K562 (cell line): ENCODE results near the gene PLAGL1. TPM values are rescaled to one million over a fixed set of nuclear protein-coding genes. Genes with fewer than 3 reads are reported as not detected.
A peak's percentile ranks its signal among the peaks of the same experiment; 100 is the strongest.

Experiments used
- ARID1B ChIP-seq: fragments of 450-650 bp; IDR thresholded peaks from 2 replicates; pipeline ENCODE4 v1.6.1; 2016; ENCODE audit warnings: antibody characterized with exemption, mild to moderate bottlenecking, inconsistent platforms
- DACH1 ChIP-seq: fragments of 450-650 bp; IDR thresholded peaks from 2 replicates; pipeline ENCODE4 v1.6.1; 2018; ENCODE audit not compliant: partially characterized antibody
- GTF2F1 ChIP-seq: IDR thresholded peaks from 2 replicates; pipeline ENCODE4 v1.6.1; 2011; ENCODE audit warnings: low read depth, low read length, improper control_type of control experiment
- HNRNPL ChIP-seq: fragments of 200-400 bp; formaldehyde crosslinking; IDR thresholded peaks from 2 replicates; pipeline ENCODE4 v1.6.1; 2017; ENCODE audit warnings: low read depth, mild to moderate bottlenecking, low read length
- KLF16 ChIP-seq: IDR thresholded peaks from 2 replicates; pipeline ENCODE4 v1.6.1; 2016; ENCODE audit warnings: antibody characterized with exemption
- LARP7 ChIP-seq: fragments of 450-650 bp; IDR thresholded peaks from 2 replicates; pipeline ENCODE4 v1.6.1; 2016
- MBD2 ChIP-seq: sonication (generic); IDR thresholded peaks from 2 replicates; pipeline ENCODE4 v1.6.1; 2016; ENCODE audit warnings: low read depth, borderline replicate concordance
- MCM2 ChIP-seq: fragments of 450-650 bp; IDR thresholded peaks from 2 replicates; pipeline ENCODE4 v1.6.1; 2017; ENCODE audit warnings: low read depth, mild to moderate bottlenecking
- MCM7 ChIP-seq, 2 experiments: fragments of 450-650 bp; IDR thresholded peaks; 2 replicates each; pipeline ENCODE4 v1.6.1; 2016 to 2018
- MECOM ChIP-seq: fragments of 250-450 bp; sonication (Bioruptor Pico); IDR thresholded peaks from 2 replicates; pipeline ENCODE4 v1.8.0; 2022; ENCODE audit warnings: inconsistent platforms
- NCOR1 ChIP-seq: fragments of 450-650 bp; IDR thresholded peaks from 2 replicates; pipeline ENCODE4 v1.6.1; 2016; ENCODE audit warnings: mild to moderate bottlenecking, moderate library complexity
- NFE2L1 ChIP-seq: fragments of 450-650 bp; IDR thresholded peaks from 2 replicates; pipeline ENCODE4 v1.6.1; 2016; ENCODE audit warnings: missing genetic modification characterization, low read depth, mild to moderate bottlenecking, missing compliant biosample characterization, moderate library complexity, borderline replicate concordance
- NR3C1 ChIP-seq: sonication (generic); formaldehyde crosslinking; IDR thresholded peaks from 2 replicates; pipeline ENCODE4 v1.8.1; 2022; ENCODE audit warnings: missing genetic modification reagents
- PHF20 ChIP-seq: fragments of 450-650 bp; IDR thresholded peaks from 2 replicates; pipeline ENCODE4 v1.6.1; 2018; ENCODE audit not compliant: partially characterized antibody
- POLR2H ChIP-seq: IDR thresholded peaks from 2 replicates; pipeline ENCODE4 v1.6.1; 2016; ENCODE audit warnings: missing genetic modification characterization, low read depth, mild to moderate bottlenecking, control low read depth, missing compliant biosample characterization, moderate library complexity
- SMARCA5 ChIP-seq: fragments of 450-650 bp; IDR thresholded peaks from 2 replicates; pipeline ENCODE4 v1.6.1; 2016
- TEAD2 ChIP-seq: fragments of 450-650 bp; IDR thresholded peaks from 2 replicates; pipeline ENCODE4 v1.6.1; 2016; ENCODE audit warnings: missing genetic modification characterization, control low read depth, missing compliant biosample characterization
- ZBTB7A ChIP-seq: IDR thresholded peaks from 2 replicates; pipeline ENCODE4 v1.6.1; 2011; ENCODE audit warnings: low read depth, mild to moderate bottlenecking, low read length, moderate library complexity, borderline replicate concordance; ENCODE audit not compliant: control insufficient read depth
- ZEB2 ChIP-seq: fragments of 450-650 bp; IDR thresholded peaks from 2 replicates; pipeline ENCODE4 v1.6.1; 2016
- ZNF263 ChIP-seq: sonication (generic); formaldehyde crosslinking; IDR thresholded peaks from 2 replicates; pipeline ENCODE4 v1.8.0; 2022; ENCODE audit warnings: mild to moderate bottlenecking, missing genetic modification reagents, borderline replicate concordance
- polyA plus RNA-seq, 8 experiments: library from polyadenylated mRNA; depleted of rRNA in 4 of 8; stranded (reverse) in 5 of 8; unstranded in 3 of 8; fragments of >200 nt; fragmentation: Nextera tagmentation in 2 of 8; fragmentation: Illumina TruSeq in 1 of 8; extraction: Ambion mirVana in 2 of 8; extraction: Trizol in 1 of 8; gene quantifications; 2 replicates each; pipeline versions ENCODE4 v1.2.1 to v1.2.3, GENCODE V29; 2011 to 2014; ENCODE audit warnings: inconsistent platforms in 1 of 8, missing spikeins in 1 of 8
- total RNA-seq, 7 experiments: library from RNA; depleted of rRNA in 6 of 7; stranded (reverse); fragments of >200 nt in 6 of 7; fragmentation: Illumina TruSeq in 2 of 7; extraction: Trizol in 2 of 7; gene quantifications; 2 replicates each; pipeline versions ENCODE4 v1.2.1 to v1.2.3, GENCODE V29; 2011 to 2021; ENCODE audit warnings: low replicate concordance in 1 of 7
- TF ChIP-seq, protein P1 (sequence below): sonication (generic); formaldehyde crosslinking; IDR thresholded peaks from 2 replicates; pipeline ENCODE4 v1.5.0; 2020; ENCODE audit warnings: missing genetic modification reagents
- TF ChIP-seq, protein P2 (sequence below): fragments of 450-650 bp; IDR thresholded peaks from 2 replicates; pipeline ENCODE4 v1.6.1; 2017; ENCODE audit warnings: antibody characterized with exemption
- TF ChIP-seq, protein P3 (sequence below): fragments of 450-650 bp; IDR thresholded peaks from 2 replicates; pipeline ENCODE4 v1.6.1; 2018; ENCODE audit not compliant: partially characterized antibody
- TF ChIP-seq, protein P4 (sequence below), 2 experiments: fragments of 450-650 bp; IDR thresholded peaks; 2 replicates each; pipeline ENCODE4 v1.6.1; 2016

The PLAGL1 gene
- total and polyA plus RNA-seq, 9 of the 15 experiments (the other 6 are each of a cell fraction or from before 2014, with no cell fraction given): 4.9 to 29.6 (median 13.2) TPM

DNA sequence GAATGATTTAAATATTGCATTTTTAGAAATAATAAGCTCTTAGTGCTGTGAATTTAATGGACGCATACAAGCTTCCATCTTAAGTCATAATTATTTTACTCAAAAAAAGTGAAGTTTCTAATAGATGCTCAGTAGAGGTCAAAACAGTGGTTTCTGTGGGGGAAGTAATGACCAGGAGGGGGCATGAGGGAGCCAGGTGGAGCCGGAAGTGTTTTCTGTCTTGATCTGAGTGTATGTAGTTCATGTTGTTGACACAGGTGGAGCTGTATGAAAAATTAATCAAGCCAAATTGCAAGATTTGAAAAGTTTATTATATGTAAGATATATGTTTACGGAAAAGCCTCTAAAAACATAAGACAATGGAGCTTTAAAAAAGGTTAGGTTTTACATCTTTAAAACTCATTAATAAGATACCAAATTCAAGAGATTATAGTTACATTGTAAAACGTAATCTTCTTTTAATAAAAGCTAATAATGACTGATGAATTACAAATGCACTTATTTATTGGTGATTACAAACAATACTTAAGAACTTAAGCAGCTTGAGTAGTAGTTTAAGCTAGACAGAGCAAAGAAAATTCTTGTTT, 68.0 kb downstream of the PLAGL1 start (continued):
- no peak for TF ChIP-seq GTF2F1
- TF ChIP-seq, protein P1, sequence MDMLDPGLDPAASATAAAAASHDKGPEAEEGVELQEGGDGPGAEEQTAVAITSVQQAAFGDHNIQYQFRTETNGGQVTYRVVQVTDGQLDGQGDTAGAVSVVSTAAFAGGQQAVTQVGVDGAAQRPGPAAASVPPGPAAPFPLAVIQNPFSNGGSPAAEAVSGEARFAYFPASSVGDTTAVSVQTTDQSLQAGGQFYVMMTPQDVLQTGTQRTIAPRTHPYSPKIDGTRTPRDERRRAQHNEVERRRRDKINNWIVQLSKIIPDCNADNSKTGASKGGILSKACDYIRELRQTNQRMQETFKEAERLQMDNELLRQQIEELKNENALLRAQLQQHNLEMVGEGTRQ (CRISPR knock-in tag): no peak
- no peak for TF ChIP-seq MBD2
- TF ChIP-seq HNRNPL: no peak
- TF ChIP-seq KLF16: peak; percentile 51; the same call in 1 of the 2 replicates
- TF ChIP-seq, protein P2, sequence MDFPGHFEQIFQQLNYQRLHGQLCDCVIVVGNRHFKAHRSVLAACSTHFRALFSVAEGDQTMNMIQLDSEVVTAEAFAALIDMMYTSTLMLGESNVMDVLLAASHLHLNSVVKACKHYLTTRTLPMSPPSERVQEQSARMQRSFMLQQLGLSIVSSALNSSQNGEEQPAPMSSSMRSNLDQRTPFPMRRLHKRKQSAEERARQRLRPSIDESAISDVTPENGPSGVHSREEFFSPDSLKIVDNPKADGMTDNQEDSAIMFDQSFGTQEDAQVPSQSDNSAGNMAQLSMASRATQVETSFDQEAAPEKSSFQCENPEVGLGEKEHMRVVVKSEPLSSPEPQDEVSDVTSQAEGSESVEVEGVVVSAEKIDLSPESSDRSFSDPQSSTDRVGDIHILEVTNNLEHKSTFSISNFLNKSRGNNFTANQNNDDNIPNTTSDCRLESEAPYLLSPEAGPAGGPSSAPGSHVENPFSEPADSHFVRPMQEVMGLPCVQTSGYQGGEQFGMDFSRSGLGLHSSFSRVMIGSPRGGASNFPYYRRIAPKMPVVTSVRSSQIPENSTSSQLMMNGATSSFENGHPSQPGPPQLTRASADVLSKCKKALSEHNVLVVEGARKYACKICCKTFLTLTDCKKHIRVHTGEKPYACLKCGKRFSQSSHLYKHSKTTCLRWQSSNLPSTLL: no peak
- TF ChIP-seq NR3C1: no peak
- TF ChIP-seq MCM2: no peak
- no peak for TF ChIP-seq SMARCA5
- TF ChIP-seq LARP7: no peak
- 0 out of 2 replicates have a peak, but pooled peaks have one; percentile 43 for TF ChIP-seq POLR2H (tag)
- TF ChIP-seq, protein P3, sequence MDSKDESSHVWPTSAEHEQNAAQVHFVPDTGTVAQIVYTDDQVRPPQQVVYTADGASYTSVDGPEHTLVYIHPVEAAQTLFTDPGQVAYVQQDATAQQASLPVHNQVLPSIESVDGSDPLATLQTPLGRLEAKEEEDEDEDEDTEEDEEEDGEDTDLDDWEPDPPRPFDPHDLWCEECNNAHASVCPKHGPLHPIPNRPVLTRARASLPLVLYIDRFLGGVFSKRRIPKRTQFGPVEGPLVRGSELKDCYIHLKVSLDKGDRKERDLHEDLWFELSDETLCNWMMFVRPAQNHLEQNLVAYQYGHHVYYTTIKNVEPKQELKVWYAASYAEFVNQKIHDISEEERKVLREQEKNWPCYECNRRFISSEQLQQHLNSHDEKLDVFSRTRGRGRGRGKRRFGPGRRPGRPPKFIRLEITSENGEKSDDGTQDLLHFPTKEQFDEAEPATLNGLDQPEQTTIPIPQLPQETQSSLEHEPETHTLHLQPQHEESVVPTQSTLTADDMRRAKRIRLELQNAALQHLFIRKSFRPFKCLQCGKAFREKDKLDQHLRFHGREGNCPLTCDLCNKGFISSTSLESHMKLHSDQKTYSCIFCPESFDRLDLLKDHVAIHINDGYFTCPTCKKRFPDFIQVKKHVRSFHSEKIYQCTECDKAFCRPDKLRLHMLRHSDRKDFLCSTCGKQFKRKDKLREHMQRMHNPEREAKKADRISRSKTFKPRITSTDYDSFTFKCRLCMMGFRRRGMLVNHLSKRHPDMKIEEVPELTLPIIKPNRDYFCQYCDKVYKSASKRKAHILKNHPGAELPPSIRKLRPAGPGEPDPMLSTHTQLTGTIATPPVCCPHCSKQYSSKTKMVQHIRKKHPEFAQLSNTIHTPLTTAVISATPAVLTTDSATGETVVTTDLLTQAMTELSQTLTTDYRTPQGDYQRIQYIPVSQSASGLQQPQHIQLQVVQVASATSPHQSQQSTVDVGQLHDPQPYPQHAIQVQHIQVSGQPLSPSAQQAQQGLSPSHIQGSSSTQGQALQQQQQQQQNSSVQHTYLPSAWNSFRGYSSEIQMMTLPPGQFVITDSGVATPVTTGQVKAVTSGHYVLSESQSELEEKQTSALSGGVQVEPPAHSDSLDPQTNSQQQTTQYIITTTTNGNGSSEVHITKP: no peak
- TF ChIP-seq ZNF263: no peak
- no peak for TF ChIP-seq PHF20
- TF ChIP-seq, protein P4, sequence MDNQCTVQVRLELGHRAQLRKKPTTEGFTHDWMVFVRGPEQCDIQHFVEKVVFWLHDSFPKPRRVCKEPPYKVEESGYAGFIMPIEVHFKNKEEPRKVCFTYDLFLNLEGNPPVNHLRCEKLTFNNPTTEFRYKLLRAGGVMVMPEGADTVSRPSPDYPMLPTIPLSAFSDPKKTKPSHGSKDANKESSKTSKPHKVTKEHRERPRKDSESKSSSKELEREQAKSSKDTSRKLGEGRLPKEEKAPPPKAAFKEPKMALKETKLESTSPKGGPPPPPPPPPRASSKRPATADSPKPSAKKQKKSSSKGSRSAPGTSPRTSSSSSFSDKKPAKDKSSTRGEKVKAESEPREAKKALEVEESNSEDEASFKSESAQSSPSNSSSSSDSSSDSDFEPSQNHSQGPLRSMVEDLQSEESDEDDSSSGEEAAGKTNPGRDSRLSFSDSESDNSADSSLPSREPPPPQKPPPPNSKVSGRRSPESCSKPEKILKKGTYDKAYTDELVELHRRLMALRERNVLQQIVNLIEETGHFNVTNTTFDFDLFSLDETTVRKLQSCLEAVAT (IDR thresholded peaks at IDR 0.05): no peak
- no peak for TF ChIP-seq ZBTB7A
- TF ChIP-seq MECOM (CRISPR knock-in tag): no peak
- peak; percentile 33; the same call in 1 of the 2 replicates for TF ChIP-seq ZEB2
- TF ChIP-seq ARID1B: no peak
- peak; percentile 44 for TF ChIP-seq DACH1
- no peak for TF ChIP-seq NFE2L1
- TF ChIP-seq MCM7 (IDR thresholded peaks at IDR 0.05): no peak
- TF ChIP-seq TEAD2 (tag): no peak
- TF ChIP-seq NCOR1: no peak
